ENCODE measurements around the gene PRSS56. TPM values are rescaled to one million over a fixed set of nuclear protein-coding genes. Genes with fewer than 3 reads are reported as not detected.

The PRSS56 gene
- total RNA-seq, 1 experiment from 2014 or later = not detected

GRCh38 chr2:232574674-232575403 lies 54.7 kb downstream of the PRSS56 start:
- DNase-seq (ENCODE audit: low read depth, low spot score) = no peak
- in situ Hi-C loops (cut with HindIII; ENCODE audit: low pct_unique_long_range_greater_than_20kb, low sequenced_read_pairs) = no loop called here

Other genes with a start within 250 kb of the PRSS56 start
- not detected in 2 replicates for gene ALPP, start 141.6 kb upstream of the PRSS56 start, total RNA-seq (2014; rRNA removed; shearing (Covaris generic))
- gene ALPG, start 113.5 kb upstream of the PRSS56 start, total RNA-seq (2014; rRNA removed; shearing (Covaris generic)) = not detected in 2 replicates
- not detected in 2 replicates for gene ALPI, start 64.2 kb upstream of the PRSS56 start, total RNA-seq (2014; rRNA removed; shearing (Covaris generic))
- 0.05 TPM in 1 of 2 replicates, not detected in the other for gene ECEL1, start 32.6 kb upstream of the PRSS56 start, total RNA-seq (2014; rRNA removed; shearing (Covaris generic))
- 0.13 TPM in 1 of 2 replicates, not detected in the other for gene CHRND, start 5.8 kb downstream of the PRSS56 start, total RNA-seq (2014; rRNA removed; shearing (Covaris generic))
- gene CHRNG, start 19.3 kb downstream of the PRSS56 start, total RNA-seq (2014; rRNA removed; shearing (Covaris generic)) = not detected in 2 replicates
- gene TIGD1, start 30.2 kb downstream of the PRSS56 start, total RNA-seq (2014; rRNA removed; shearing (Covaris generic)) = 4.1 and 4.7 TPM in 2 replicates
- 52.7 and 71.2 TPM in 2 replicates for gene EIF4E2, start 30.3 kb downstream of the PRSS56 start, total RNA-seq (2014; rRNA removed; shearing (Covaris generic))
- gene EFHD1, start 113.2 kb downstream of the PRSS56 start, total RNA-seq (2014; rRNA removed; shearing (Covaris generic)) = 0.29 and 0.71 TPM in 2 replicates
- gene GIGYF2, start 176.9 kb downstream of the PRSS56 start, total RNA-seq (2014; rRNA removed; shearing (Covaris generic)) = 49.8 and 62.7 TPM in 2 replicates